ENCODE measurements around the gene GAS1. TPM values are rescaled to one million over a fixed set of nuclear protein-coding genes. Genes with fewer than 3 reads are reported as not detected.

The GAS1 gene
- total RNA-seq, 3 donors from 2014 or later = 2.2 to 57.3 (median 4.2) TPM

GRCh38 chr9:86907346-86907745, 40.0 kb downstream of the GAS1 start:
- Histone ChIP-seq H3K4me3 (no peak overlapping the region), H3K9me3 (no peaks in the 10 kb centered on the region), H3K4me1 (ENCODE audit: low read depth) (no peaks in the 10 kb centered on the region), H3K36me3 (ENCODE audit: low read depth) (no peaks in the 10 kb centered on the region)
- no peak for TF ChIP-seq CTCF (IDR thresholded peaks at IDR 0.05)
- DNase-seq (no peak), ATAC-seq (no peak)
- intact Hi-C loops (cut with DNase I, micrococcal nuclease) = no loop called here

GRCh38 chr9:86903734-86904085, 43.6 kb downstream of the GAS1 start:
- intact Hi-C loops (cut with DNase I, micrococcal nuclease) = no loop called here

GRCh38 chr9:86902991-86903733, 44.1 kb downstream of the GAS1 start:
- Histone ChIP-seq H3K4me1 (ENCODE audit: low read depth) (no peaks in the 10 kb centered on the region), H3K4me3 (no peak overlapping the region), H3K36me3 (ENCODE audit: low read depth) (no peaks in the 10 kb centered on the region), H3K9me3 (no peaks in the 10 kb centered on the region)
- TF ChIP-seq CTCF (IDR thresholded peaks at IDR 0.05) = no peak
- ATAC-seq (no peak), DNase-seq (no peak)
- intact Hi-C loops (cut with DNase I, micrococcal nuclease) = no loop called here

More at GRCh38 chr9:86903734-86904085, 43.6 kb downstream of the GAS1 start:
- Histone ChIP-seq H3K4me1 (ENCODE audit: low read depth) (no peaks in the 10 kb centered on the region), H3K36me3 (ENCODE audit: low read depth) (no peaks in the 10 kb centered on the region), H3K4me3 (no peak overlapping the region), H3K9me3 (no peaks in the 10 kb centered on the region)
- no peak for DNase-seq
- no peak for TF ChIP-seq CTCF (IDR thresholded peaks at IDR 0.05)
- no peak for ATAC-seq

GRCh38 chr9:86902586-86902985, 44.7 kb downstream of the GAS1 start:
- intact Hi-C loops (cut with DNase I, micrococcal nuclease) = no loop called here
- no peaks in the 10 kb centered on the region for H3K4me1 ChIP-seq (ENCODE audit: low read depth)
- ATAC-seq (no peak), DNase-seq (no peak)
- H3K36me3 ChIP-seq (ENCODE audit: low read depth) = no peaks in the 10 kb centered on the region
- H3K4me3 ChIP-seq = no peak overlapping the region
- H3K9me3 ChIP-seq = no peaks in the 10 kb centered on the region
- TF ChIP-seq CTCF (IDR thresholded peaks at IDR 0.05) = no peak

GRCh38 chr9:86902176-86902575, 45.1 kb downstream of the GAS1 start:
- no peaks in the 10 kb centered on the region for H3K9me3 ChIP-seq
- no peak for TF ChIP-seq CTCF (IDR thresholded peaks at IDR 0.05)
- no peaks in the 10 kb centered on the region for H3K36me3 ChIP-seq (ENCODE audit: low read depth)
- intact Hi-C loops (cut with DNase I, micrococcal nuclease) = no loop called here
- DNase-seq (no peak), ATAC-seq (no peak)
- H3K4me3 ChIP-seq = no peak overlapping the region
- no peaks in the 10 kb centered on the region for H3K4me1 ChIP-seq (ENCODE audit: low read depth)

GRCh38 chr9:86901511-86901910, 45.8 kb downstream of the GAS1 start:
- H3K36me3 ChIP-seq (ENCODE audit: low read depth) = no peaks in the 10 kb centered on the region
- no peak for TF ChIP-seq CTCF (IDR thresholded peaks at IDR 0.05)
- DNase-seq (no peak), ATAC-seq (no peak)
- H3K4me3 ChIP-seq = no peak overlapping the region
- H3K4me1 ChIP-seq (ENCODE audit: low read depth) = no peaks in the 10 kb centered on the region
- H3K9me3 ChIP-seq = no peaks in the 10 kb centered on the region
- intact Hi-C loops (cut with DNase I, micrococcal nuclease) = no loop called here

Data from mucosa of descending colon (tissue), 3 donors.